Transverse colon (tissue), 4 donors: ENCODE results near the gene BRD3OS.

Source experiments
- POLR2A ChIP-seq: fragments of 450-650 bp; IDR thresholded peaks from one replicate; pipeline ENCODE4 v1.6.1; 2016; ENCODE audit warnings: antibody characterized with exemption, mild to moderate bottlenecking, moderate library complexity
- POLR2AphosphoS5 ChIP-seq, 3 donors: sonication (generic); formaldehyde crosslinking; IDR thresholded peaks; one replicate each; pipeline ENCODE4 v1.6.1; 2016; ENCODE audit warnings: antibody characterized with exemption in 3 of 3
- TF ChIP-seq, protein P1 (sequence below), 5 experiments: fragments of 200-600 bp in 3 of 5; fragments of 450-650 bp in 2 of 5; sonication (generic) in 3 of 5; IDR thresholded peaks; 1 replicate in 2 of 5; 2 replicates in 3 of 5; pipeline ENCODE4 v1.5.1; 2016 to 2017; ENCODE audit warnings: antibody characterized with exemption in 5 of 5, inconsistent platforms in 3 of 5, mild to moderate bottlenecking in 2 of 5, moderate library complexity in 1 of 5

DNA sequence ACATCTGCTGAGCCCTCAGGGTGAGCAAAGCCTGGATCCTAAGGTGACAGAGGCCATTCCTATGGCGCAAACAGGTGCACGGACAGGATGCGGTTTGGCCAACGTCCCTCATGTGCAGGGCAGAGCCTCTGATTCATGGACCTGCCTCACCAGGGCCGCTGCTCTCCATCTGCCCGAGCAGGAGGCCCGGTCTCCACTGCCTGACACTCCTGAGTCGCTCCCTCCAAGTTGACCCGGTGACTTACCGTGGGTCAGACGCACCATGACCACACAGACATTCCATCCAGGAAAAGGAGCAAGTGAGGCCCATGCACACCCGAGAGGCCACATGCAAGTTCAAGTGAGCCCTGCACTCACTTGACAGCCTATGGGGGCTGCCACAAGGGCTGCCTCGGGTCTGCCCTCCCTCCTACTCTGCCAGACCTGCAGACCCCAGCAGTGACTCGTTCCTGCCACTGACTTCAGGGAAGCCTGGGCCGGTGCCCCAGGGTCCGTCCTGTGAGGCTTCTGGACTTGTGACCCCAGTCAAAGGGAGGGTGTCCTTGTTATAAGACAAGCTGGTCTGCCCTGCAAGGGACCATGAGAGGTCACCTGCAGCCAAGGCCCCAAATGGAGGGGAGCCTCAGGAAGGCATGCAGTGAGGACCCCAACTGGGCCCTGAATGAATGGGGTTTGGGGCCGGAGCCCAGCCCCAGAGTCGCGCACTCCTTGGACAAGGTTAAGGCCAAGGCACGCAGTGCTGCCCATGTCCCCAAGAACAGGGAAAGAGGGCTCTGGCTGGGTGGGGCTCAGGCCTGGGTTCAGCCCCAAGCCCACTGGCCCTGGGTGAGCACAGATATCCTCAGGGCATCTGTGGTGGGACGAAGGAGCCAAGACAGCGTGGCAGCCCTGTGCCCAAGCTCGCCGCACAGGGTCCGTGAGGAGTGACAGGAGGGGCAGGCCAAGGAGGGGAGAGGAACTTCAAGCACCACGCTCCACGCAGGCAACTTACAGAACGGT, 10.1 kb downstream of the BRD3OS start:
- TF ChIP-seq, protein P1, sequence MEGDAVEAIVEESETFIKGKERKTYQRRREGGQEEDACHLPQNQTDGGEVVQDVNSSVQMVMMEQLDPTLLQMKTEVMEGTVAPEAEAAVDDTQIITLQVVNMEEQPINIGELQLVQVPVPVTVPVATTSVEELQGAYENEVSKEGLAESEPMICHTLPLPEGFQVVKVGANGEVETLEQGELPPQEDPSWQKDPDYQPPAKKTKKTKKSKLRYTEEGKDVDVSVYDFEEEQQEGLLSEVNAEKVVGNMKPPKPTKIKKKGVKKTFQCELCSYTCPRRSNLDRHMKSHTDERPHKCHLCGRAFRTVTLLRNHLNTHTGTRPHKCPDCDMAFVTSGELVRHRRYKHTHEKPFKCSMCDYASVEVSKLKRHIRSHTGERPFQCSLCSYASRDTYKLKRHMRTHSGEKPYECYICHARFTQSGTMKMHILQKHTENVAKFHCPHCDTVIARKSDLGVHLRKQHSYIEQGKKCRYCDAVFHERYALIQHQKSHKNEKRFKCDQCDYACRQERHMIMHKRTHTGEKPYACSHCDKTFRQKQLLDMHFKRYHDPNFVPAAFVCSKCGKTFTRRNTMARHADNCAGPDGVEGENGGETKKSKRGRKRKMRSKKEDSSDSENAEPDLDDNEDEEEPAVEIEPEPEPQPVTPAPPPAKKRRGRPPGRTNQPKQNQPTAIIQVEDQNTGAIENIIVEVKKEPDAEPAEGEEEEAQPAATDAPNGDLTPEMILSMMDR (IDR thresholded peaks at IDR 0.05): no peak
- TF ChIP-seq POLR2AphosphoS5 (IDR thresholded peaks at IDR 0.05): no peak
- TF ChIP-seq POLR2A: no peak
